Measurements from ENCODE around the gene ZNF398.
"Not testable (repeated sequence)": the region's sequence is repeated elsewhere in the genome, so short reads cannot be mapped to it uniquely, and the experiment has no call there.

Gene ZNF398

DNA sequence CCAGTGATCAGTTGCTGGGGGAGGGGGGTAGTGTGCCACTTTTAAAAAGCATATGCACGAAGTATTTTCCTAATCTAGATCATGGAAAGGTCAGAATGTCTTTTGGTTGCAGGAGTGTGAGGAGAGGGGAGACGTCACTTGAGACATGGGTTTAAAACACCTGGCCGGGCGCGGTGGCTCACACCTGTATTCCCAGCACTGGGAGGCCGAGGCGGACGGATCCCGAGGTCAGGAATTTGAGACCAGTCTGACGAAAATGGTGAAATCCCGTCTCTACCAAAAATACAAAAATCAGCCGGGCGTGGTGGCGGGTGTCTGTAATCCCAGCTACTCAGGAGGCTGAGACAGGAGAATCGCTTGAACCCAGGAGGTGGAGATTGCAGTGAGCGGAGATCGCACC lies 79.1 kb downstream of the ZNF398 start:
- not testable (repeated sequence) for DNase-seq (ENCODE audit: low read depth in 3 of 3)

DNA sequence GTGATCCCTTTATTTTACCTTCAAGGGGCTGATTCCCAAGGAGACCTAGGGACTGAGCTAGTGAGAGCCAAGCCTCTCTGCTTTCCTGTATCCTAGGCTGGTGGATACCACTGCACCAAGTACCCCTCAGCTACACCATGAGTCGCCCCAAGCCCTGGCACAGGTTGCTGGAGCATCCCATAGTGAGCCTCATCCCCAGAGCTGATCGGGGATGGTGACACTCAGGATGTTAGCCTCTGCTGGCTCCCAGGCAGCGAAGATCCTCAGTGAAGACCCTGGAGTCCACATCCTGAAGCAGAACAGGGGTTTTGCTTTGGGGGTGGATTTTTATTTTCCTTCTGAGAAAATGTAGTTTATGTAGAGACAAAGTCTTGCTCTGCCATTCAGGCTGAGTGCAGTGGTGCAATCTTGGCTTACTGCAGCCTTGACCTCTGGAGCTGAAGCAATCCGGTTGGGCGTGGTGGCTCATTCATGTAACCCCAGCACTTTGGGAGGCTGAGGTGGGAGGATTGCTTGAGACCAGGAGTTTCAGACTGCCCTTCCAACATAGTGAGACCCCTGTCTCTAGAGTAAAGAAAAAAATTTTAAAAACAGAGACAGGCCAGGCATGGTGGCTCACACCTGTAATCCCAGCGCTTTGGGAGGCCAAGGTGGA lies 79.7 kb downstream of the ZNF398 start:
- DNase-seq (ENCODE audit: low read depth in 3 of 3), result no peak

DNA sequence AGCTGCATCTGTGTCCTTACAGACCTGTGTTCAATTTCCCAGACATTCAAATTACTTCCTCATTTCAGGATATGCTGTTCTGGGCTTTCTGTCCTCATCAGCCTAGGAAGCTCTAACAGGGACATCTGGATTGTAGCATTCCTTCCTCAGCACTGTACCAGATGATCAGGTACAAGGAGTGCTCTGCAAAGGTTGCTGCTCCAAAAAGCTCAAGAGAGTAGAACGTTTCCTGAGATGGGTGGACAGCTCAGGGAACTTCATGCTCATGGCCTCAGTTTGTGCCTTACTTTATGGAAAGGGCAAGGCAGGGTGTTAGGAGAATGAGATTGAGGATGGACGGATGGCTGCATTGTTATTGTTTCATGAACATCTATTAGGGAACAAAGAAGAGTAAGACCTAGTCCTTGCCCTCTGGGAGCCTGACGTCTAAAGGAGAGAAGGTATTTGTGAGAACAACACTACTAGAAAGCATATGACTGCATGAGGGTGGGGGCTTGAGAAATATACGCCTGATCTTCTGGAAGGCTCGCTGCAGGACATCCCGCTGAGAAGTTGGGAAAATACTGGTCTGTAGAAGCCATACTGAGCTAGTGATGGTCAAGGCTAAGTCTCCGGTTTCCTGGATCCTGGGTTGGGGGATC lies 81.7 kb downstream of the ZNF398 start:
- no peak for DNase-seq (ENCODE audit: low read depth in 3 of 3)

DNA sequence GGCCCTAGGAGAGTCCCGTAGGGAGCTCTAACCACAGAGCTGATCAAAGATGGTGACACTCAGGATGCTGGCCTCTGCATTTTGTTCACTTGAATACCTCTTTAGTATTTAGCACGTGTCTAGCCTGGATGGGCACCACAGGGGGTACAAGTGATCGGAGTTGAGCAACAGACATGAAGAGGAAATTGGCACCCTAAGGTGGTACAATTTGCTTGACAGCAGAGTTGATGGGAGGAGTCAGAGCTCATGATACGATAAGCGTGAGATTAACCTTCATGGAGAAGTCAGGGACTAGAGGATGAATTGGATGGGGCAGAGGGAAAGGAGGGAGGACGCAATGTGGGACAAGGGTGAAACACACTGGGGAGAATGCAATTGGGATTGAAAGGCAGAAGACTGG lies 82.3 kb downstream of the ZNF398 start:
- no peak for DNase-seq (ENCODE audit: low read depth in 3 of 3)

DNA sequence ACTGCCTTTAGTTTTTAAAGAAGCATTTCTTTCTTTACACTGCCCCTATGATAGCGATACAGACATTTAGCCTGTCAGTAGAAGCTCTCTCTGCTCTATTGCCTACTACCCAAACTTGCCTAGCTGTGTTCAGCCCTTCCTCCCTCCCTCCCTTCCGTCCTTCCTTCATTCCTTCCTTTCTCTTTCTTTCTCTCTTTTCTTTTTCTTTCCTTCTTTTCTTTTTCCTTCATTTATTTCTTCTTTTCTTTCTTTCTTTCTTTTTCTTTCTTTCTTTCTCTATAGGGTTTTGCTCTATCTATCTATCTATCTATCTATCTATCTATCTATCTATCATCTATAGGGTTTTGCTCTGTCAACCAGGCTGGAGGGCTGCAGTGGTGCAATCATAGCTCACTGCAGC lies 85.1 kb downstream of the ZNF398 start:
- DNase-seq (ENCODE audit: low read depth in 3 of 3), result no peak
